Natural killer cell treated with Interleukin-12 subunit alpha and Interleukin-12 subunit beta and Interleukin-15 and Interleukin-18, amount 100 ng/mL, for 72 hours (primary cell): Measurements from ENCODE around the gene NUDT15. TPM values are rescaled to one million over a fixed set of nuclear protein-coding genes. Genes with fewer than 3 reads are reported as not detected.
"Not testable (repeated sequence)": the region's sequence is repeated elsewhere in the genome, so short reads cannot be mapped to it uniquely, and the experiment has no call there.

Experiments used
- ATAC-seq, 2 donors: fragments of 150-1000 bp; cut with Tn5 transposase in 1 of 2; sonication (Bioruptor Pico), chemical (Tn5 transposase) in 1 of 2; 2 replicates each; pipeline ENCODE4 v1.10.0; 2021
- DNase-seq: peaks from one replicate; pipeline ENCODE4 v3.0.0; 2022; ENCODE audit warnings: low spot score
- H3K27ac Mint-ChIP-seq, 2 donors: 1 replicate in 1 of 2; 2 replicates in 1 of 2; pipeline ENCODE4 v1.8.0; 2022; ENCODE audit warnings: mixed read lengths in 2 of 2, mild to moderate bottlenecking in 1 of 2, moderate library complexity in 1 of 2
- H3K27me3 Mint-ChIP-seq, 2 donors: 1 replicate in 1 of 2; 2 replicates in 1 of 2; pipeline ENCODE4 v1.8.0; 2022; ENCODE audit warnings: mixed read lengths in 2 of 2
- H3K36me3 Mint-ChIP-seq: one replicate; pipeline ENCODE4 v1.8.0; 2022; ENCODE audit warnings: mixed read lengths
- H3K4me1 Mint-ChIP-seq, 2 donors: 1 replicate in 1 of 2; 2 replicates in 1 of 2; pipeline ENCODE4 v1.8.0; 2022; ENCODE audit warnings: low read depth in 2 of 2, mixed read lengths in 2 of 2, mild to moderate bottlenecking in 1 of 2
- H3K4me3 Mint-ChIP-seq: one replicate; pipeline ENCODE4 v1.8.0; 2022; ENCODE audit warnings: mixed read lengths
- H3K9me3 Mint-ChIP-seq: 2 replicates; pipeline ENCODE4 v1.8.0; 2022; ENCODE audit warnings: mixed read lengths
- total RNA-seq, 2 donors: library from RNA; stranded (reverse); gene quantifications; one replicate each; pipeline ENCODE4 v1.2.3, GENCODE V29; 2022

The NUDT15 gene
- total RNA-seq, 2 donors from 2014 or later, result 16.8 to 19.4 TPM

DNA sequence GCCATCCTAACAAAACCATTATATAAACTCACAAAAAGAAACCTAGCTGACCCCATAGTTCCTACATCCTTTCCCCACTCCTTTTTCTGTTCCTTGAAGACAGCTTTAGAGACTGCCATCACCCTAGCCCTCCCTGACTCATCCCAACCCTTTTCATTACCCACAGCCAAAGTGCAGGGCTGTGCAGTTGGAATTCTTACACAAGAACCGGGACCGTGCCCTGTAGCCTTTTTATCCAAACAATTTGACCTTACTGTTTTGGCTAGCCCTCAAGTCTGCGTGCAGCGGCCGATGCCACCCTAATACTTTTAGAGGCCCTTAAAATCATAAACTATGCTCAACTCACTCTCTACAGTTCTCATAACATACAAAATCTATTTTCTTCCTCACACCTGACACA is 22.4 kb downstream of the NUDT15 start:
- not testable (repeated sequence) for H3K27ac Mint-ChIP-seq, ATAC-seq, H3K4me3 Mint-ChIP-seq

DNA sequence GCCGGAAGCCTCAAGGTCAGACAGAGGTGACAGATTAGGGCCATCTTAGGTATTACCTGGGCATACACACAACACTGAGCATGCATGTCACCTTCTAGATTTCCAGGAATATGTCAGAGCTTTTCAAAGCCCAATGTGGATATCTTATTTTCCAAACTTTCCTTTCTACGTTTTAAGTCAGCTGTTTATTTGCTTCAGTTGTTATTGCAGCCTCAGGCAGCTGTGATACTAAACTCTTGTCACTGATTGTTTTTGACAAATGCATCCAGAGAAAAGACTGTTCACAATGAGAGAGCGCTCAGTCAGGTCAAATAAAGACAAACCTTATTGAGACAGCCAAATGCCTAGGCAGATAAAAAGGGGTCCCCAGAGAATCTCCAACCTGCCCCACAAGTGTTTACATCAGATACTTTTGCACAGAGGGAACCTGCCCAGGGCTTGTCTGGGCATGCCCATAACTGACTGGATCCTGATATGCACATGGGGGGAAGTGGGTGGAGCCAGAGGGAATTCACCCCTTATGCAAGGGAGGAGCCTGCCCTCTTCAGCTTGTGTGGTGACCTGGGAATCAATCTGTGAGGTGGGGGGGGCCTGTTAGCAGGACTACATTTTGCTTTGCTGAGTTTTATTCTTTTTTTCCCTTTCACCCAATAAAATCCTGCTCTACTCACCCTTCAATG is 28.9 kb downstream of the NUDT15 start:
- DNase-seq (no peak), ATAC-seq (peak in 1 of 2 donors; percentile 50)
- Mint-ChIP-seq H3K4me1 (peaks cover 4 to 9% of the 10 kb centered on the region in 2 donors), H3K36me3 (peaks cover 43% of the 10 kb centered on the region), H3K27ac (no peak overlapping the region), H3K4me3 (no peak overlapping the region), H3K27me3 (no peaks in the 10 kb centered on the region), H3K9me3 (no peaks in the 10 kb centered on the region)

More for the DNA sequence above, 22.4 kb downstream of the NUDT15 start:
- peaks cover 15 to 21% of the 10 kb centered on the region in 2 donors for H3K4me1 Mint-ChIP-seq
- H3K27me3 Mint-ChIP-seq, DNase-seq, H3K36me3 Mint-ChIP-seq, H3K9me3 Mint-ChIP-seq: not testable (repeated sequence)

DNA sequence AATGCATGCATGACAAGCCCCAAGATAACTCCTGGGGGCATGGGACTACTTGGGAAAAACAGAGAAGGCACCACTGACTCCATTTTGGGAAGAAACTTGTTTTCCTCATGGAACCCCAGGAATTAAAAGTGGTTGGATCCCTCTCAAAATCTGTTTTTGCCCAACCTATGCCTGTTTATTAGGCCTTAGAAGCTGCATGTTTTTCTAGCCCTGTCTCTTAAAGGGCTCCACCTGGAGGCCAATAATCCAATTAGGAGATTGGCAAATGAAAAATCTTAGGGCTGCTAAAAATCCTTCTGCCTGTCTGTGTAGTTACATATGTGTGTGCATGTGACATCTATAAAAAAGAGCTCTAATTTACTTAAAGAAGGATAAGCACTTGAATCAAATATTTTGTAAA is 30.5 kb downstream of the NUDT15 start:
- Mint-ChIP-seq H3K36me3 (peaks cover 54% of the 10 kb centered on the region), H3K27ac (no peak overlapping the region), H3K9me3 (no peaks in the 10 kb centered on the region), H3K4me3 (no peak overlapping the region), H3K27me3 (no peaks in the 10 kb centered on the region), H3K4me1 (peaks cover 0 to 7% of the 10 kb centered on the region in 2 donors)
- DNase-seq (no peak), ATAC-seq (no peak)

DNA sequence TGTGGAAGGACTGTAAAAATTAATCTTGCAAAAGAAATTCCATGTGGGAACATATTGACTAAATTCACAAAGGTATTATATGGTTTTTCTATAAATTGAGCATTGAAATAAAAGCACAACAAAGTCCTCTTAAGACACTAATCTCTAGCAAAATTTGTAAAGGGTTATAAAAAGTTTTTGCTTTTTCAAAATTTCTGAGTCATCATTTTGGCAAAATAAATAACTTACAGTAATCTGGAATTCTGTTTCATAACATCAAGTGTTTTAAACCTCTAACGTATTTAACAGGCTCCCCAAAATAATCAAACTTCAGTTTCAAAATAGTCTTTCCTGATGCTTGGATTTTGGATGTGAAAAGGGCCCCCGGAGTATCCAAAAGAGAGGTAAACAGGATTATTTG is 31.4 kb downstream of the NUDT15 start:
- no peak for ATAC-seq
- no peak for DNase-seq
- Mint-ChIP-seq H3K4me1 (peaks cover 0 to 7% of the 10 kb centered on the region in 2 donors), H3K4me3 (no peak overlapping the region), H3K9me3 (no peaks in the 10 kb centered on the region), H3K36me3 (peaks cover 58% of the 10 kb centered on the region), H3K27ac (no peak overlapping the region), H3K27me3 (no peaks in the 10 kb centered on the region)

DNA sequence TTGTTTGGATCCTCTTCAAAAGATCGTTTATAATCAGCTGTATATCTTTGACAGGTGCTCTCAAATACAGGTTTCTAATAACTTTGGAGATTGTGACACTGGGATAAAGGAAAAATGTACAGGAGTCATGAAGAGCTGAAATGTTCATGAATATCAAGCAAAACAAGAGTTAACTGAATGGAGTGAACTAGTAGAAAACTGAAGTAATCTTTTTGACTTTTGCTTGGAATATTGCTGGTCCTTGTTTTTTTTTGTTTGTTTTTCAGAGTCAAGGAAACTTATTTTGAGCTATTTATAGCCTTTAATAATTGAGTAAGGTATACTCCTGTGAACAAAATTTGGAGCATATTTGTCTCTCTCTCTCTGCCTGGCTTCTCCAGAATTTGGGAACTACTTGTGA is 32.0 kb downstream of the NUDT15 start:
- peaks cover 0 to 7% of the 10 kb centered on the region in 2 donors for H3K4me1 Mint-ChIP-seq

DNA sequence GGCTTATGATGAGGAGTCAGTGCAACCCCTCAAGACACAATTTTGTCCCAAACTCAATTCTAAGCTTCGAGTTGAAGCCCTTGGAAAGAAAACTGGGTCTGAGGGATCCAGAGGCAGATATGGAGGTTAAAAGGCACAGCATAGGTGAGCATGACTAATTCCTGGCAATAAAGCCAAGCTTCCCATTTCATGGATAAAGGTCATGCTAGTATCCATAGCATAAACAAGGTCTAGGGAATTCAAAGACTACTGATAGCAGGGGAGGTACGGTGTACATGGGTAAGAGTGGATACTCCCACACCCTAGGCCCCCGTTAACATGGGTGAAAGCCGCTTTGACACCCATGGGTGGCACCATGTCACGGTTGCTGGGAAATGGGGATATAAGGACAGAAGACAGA is 33.4 kb downstream of the NUDT15 start:
- no peak for DNase-seq
- ATAC-seq, result no peak
- Mint-ChIP-seq H3K27ac (no peak overlapping the region), H3K36me3 (peaks cover 69% of the 10 kb centered on the region), H3K4me3 (no peak overlapping the region), H3K27me3 (no peaks in the 10 kb centered on the region), H3K9me3 (no peaks in the 10 kb centered on the region), H3K4me1 (peaks cover 0 to 7% of the 10 kb centered on the region in 2 donors)

More for the DNA sequence above, 32.0 kb downstream of the NUDT15 start:
- H3K36me3 Mint-ChIP-seq, result peaks cover 63% of the 10 kb centered on the region
- ATAC-seq (no peak), DNase-seq (no peak)
- H3K4me3 Mint-ChIP-seq, result no peak overlapping the region
- no peaks in the 10 kb centered on the region for H3K27me3 Mint-ChIP-seq
- no peak overlapping the region for H3K27ac Mint-ChIP-seq
- H3K9me3 Mint-ChIP-seq, result no peaks in the 10 kb centered on the region

DNA sequence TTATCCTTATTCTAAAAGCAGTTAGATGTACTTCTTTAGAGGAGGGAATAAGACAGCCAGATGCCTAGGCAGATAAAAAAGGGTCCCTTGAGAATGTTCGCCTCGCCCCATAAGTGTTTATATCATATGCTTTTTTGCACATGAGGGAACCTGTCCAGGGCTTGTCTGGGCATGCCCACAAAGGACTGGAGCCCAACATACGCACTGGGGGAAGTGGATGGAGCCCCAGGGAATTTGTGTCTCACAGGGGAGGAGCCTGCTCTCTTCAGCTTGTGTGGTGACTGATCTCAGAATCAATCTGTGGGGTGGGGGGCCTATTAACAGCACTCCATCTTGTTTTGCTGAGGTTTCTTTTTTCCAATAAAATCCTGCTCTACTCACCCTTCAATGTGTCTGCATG is 34.8 kb downstream of the NUDT15 start:
- H3K4me3 Mint-ChIP-seq, result no peak overlapping the region
- no peak overlapping the region for H3K27ac Mint-ChIP-seq
- no peaks in the 10 kb centered on the region for H3K9me3 Mint-ChIP-seq
- H3K4me1 Mint-ChIP-seq, result peaks cover 0 to 4% of the 10 kb centered on the region in 2 donors
- peaks cover 61% of the 10 kb centered on the region for H3K36me3 Mint-ChIP-seq
- ATAC-seq (no peak), DNase-seq (no peak)
- no peaks in the 10 kb centered on the region for H3K27me3 Mint-ChIP-seq

DNA sequence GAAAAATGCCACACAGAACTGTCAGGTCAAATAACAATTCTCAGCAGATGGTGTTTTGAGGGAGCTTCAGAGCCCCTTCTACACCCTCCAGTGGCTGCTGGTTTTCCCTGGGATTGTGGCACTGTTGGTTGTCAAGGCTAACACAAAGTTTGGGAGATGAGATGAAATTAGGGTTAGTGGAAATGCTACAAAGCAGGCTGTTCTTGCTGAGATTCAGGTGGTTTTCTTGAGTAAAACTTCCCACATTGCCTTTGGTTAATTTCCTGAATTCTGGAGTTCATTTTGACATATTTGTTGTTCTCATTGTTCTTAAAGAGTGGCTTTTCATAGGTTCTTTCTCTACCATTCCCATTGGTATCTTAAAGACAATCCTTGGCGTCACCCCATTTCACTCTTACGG is 35.3 kb downstream of the NUDT15 start:
- H3K27me3 Mint-ChIP-seq, result no peaks in the 10 kb centered on the region
- DNase-seq, result no peak
- peaks cover 56% of the 10 kb centered on the region for H3K36me3 Mint-ChIP-seq
- no peak overlapping the region for H3K27ac Mint-ChIP-seq
- no peak for ATAC-seq
- no peak overlapping the region for H3K4me3 Mint-ChIP-seq
- no peaks in the 10 kb centered on the region for H3K9me3 Mint-ChIP-seq
- no peaks in the 10 kb centered on the region for H3K4me1 Mint-ChIP-seq

DNA sequence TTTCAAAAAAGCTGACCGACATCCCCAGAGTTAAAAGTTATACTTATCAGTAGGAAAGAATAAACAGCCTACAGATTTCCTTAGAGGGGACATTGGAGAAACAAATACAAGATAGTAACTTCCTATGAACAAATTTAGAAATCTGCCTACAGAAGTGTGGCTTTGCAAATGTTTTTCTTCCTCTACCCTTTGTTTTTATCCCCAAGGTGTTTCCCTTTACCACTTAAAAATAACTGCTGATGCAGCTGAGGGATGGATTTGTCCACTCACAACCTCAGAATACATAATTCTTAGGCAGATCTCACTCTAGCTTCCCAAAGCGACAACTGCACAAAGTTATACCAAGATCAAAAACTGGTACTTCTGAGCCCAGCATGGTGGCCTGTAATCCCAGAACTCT is 36.5 kb downstream of the NUDT15 start:
- no peak overlapping the region for H3K27ac Mint-ChIP-seq
- DNase-seq (no peak), ATAC-seq (no peak)
- peaks cover 51% of the 10 kb centered on the region for H3K36me3 Mint-ChIP-seq
- no peaks in the 10 kb centered on the region for H3K4me1 Mint-ChIP-seq
- H3K27me3 Mint-ChIP-seq, result no peaks in the 10 kb centered on the region
- no peak overlapping the region for H3K4me3 Mint-ChIP-seq
- no peaks in the 10 kb centered on the region for H3K9me3 Mint-ChIP-seq

DNA sequence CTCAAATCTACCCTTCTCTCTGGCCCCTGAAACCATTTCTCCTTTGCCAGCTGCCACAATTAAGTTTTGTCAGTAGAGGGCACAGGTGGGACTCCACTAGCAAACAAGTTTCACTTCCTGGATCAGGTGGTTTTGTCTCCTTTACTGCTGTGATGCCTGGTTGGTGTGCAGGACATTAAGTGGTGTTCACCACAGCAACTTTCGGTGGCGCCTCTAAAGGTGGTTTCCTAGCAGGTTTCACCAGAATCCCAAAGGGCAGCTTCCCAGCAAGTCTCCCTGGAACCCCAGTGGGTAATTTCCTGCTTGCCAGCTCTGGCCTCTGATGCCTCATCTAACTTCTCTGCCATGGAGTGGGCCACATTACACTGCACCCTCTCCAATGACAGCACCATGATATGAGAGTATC is 40.7 kb downstream of the NUDT15 start:
- H3K27me3 Mint-ChIP-seq, result no peaks in the 10 kb centered on the region
- H3K36me3 Mint-ChIP-seq, result peaks cover 35% of the 10 kb centered on the region
- DNase-seq (no peak), ATAC-seq (no peak)
- H3K9me3 Mint-ChIP-seq, result no peaks in the 10 kb centered on the region
- H3K4me3 Mint-ChIP-seq, result no peak overlapping the region
- H3K27ac Mint-ChIP-seq, result no peak overlapping the region
- H3K4me1 Mint-ChIP-seq, result peaks cover 0 to 2% of the 10 kb centered on the region in 2 donors

DNA sequence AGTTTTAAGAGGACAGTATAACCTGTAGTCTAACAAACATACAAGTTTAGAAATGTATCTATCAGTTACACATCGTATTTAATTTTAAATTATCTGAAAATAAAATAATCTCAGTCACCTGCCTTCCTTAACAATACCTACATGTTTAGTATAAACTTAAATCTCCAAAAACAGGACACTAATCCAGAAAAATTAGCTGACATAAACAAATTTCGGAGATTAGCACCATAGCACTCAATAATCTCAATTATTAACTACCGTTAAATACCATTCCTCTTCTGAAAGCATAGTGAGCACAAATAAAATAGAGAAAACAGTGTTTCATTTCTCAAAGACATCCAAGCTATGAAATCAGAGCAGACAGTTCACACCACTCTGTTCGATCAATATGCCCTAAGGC is 44.2 kb downstream of the NUDT15 start:
- DNase-seq (no peak), ATAC-seq (no peak)
- Mint-ChIP-seq H3K4me1 (peaks cover 0 to 4% of the 10 kb centered on the region in 2 donors), H3K27me3 (no peaks in the 10 kb centered on the region), H3K27ac (no peak overlapping the region), H3K36me3 (peaks cover 26% of the 10 kb centered on the region), H3K9me3 (no peaks in the 10 kb centered on the region), H3K4me3 (no peak overlapping the region)

DNA sequence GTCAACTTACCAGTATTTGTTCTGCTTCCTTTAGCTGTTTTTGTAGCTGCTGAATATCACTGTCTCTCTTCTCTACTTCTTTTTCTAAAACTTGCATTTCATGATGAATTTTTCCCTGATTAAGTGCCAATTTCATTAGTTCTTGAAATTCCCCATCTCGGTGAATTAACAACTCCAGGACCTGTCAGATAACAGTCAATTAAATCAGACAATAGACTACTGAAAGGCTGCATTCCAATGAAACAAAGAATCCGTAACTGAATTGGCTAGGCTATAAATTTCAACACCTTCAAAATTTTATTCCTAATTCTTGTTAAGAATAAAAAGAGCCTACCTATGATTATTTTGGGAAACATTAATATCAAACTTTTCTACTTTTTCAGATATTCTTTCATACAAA is 48.7 kb downstream of the NUDT15 start:
- Mint-ChIP-seq H3K4me3 (no peak overlapping the region), H3K36me3 (peaks cover 12% of the 10 kb centered on the region), H3K27me3 (no peaks in the 10 kb centered on the region), H3K4me1 (peaks cover 2 to 6% of the 10 kb centered on the region in 2 donors), H3K27ac (no peak overlapping the region), H3K9me3 (no peaks in the 10 kb centered on the region)
- no peak for ATAC-seq
- no peak for DNase-seq

DNA sequence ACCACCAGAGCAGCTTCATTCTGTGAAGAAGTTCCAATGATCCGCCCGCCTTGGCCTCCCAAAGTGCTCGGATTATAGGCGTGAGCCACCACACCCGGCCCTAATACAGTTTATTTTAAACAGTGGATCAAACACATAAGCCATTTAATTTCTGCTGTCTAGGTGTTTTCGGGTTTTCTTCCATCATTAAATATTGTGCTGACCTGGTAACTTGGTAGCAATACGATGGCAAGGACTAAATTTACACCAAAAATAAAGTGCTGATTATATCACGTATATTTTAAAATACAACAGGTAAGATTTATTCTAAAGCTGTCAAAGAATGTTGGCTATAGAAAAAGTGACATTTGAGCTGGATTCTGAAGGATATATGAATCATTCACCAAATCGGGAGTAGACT is 56.1 kb downstream of the NUDT15 start:
- DNase-seq, result no peak
- peak overlapping the region; percentile 94 for H3K4me3 Mint-ChIP-seq
- H3K36me3 Mint-ChIP-seq, result no peaks in the 10 kb centered on the region
- H3K27me3 Mint-ChIP-seq, result peaks cover 0 to under 1% of the 10 kb centered on the region in 2 donors
- ATAC-seq, result no peak
- peaks cover 30 to 32% of the 10 kb centered on the region in 2 donors for H3K4me1 Mint-ChIP-seq
- peak overlapping the region; percentile 86 to 89 for H3K27ac Mint-ChIP-seq
- peaks cover 3% of the 10 kb centered on the region for H3K9me3 Mint-ChIP-seq

DNA sequence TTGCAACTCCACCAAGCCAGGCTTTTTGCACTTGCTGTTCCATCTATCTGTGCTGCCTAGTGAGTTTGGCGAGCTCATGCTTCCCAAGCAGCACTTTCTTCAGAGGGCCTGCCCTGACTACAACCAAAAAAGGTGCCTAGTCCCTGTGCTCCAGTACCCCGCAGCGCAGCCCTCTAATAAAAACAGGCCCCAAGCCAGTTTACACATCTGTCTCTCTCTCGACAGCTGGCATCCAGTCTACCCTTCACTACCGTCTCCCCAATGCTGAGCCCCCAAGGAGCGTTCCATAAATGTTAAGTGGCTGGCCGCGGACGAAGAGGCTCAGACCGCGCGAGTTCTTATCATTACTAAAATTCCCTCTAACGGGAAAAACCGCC is 56.9 kb downstream of the NUDT15 start:
- Mint-ChIP-seq H3K36me3 (no peaks in the 10 kb centered on the region), H3K9me3 (peaks cover 3% of the 10 kb centered on the region), H3K4me3 (peak overlapping the region; percentile 94), H3K4me1 (peaks cover 27 to 32% of the 10 kb centered on the region in 2 donors), H3K27ac (peak overlapping the region; percentile 86 to 89), H3K27me3 (peaks cover 0 to 7% of the 10 kb centered on the region in 2 donors)
- ATAC-seq, result peak; percentile 1
- no peak for DNase-seq
